ENCODE measurements around the gene CARNS1. TPM values are rescaled to one million over a fixed set of nuclear protein-coding genes. Genes with fewer than 3 reads are reported as not detected.

CARNS1 gene
- polyA plus RNA-seq, 3 donors from 2014 or later, result 1.9 to 3.4 (median 2.7) TPM

Other genes with a start within 250 kb of the CARNS1 start
- gene GRK2, start 149.2 kb upstream of the CARNS1 start, polyA plus RNA-seq, result 10 to 100 TPM; 15.2 to 25.9 (median 22.9) TPM
- gene ANKRD13D, start 126.4 kb upstream of the CARNS1 start, polyA plus RNA-seq, result 10 to 100 TPM; 12.4 to 26.7 (median 14.2) TPM
- gene SSH3, start 112.1 kb upstream of the CARNS1 start, polyA plus RNA-seq, result 1 to 10 TPM; 1.1 to 4.8 (median 2.3) TPM
- 100 to 1,000 TPM in 2 of 3 donors, 10 to 100 TPM in 1; 86.1 to 131 (median 118) TPM for gene POLD4, start 62.1 kb upstream of the CARNS1 start, polyA plus RNA-seq
- gene CLCF1, start 42.1 kb upstream of the CARNS1 start, polyA plus RNA-seq, result 1 to 10 TPM in 1 of 3 donors, under 1 TPM in 1, not detected in 1; 0.34 to 2.2 TPM
- gene RAD9A, start 23.7 kb upstream of the CARNS1 start, polyA plus RNA-seq, result 10 to 100 TPM; 10.2 to 12.8 (median 11.6) TPM
- gene PPP1CA, start 13.8 kb upstream of the CARNS1 start, polyA plus RNA-seq, result 1,000 to 10,000 TPM in 1 of 3 donors, 100 to 1,000 TPM in 2; 830 to 1,276 (median 950) TPM
- gene TBC1D10C, start 11.6 kb upstream of the CARNS1 start, polyA plus RNA-seq, result 100 to 1,000 TPM; 396 to 531 (median 451) TPM
- gene RPS6KB2, start 12.8 kb downstream of the CARNS1 start, polyA plus RNA-seq, result 10 to 100 TPM; 71.5 to 96.5 (median 74.9) TPM
- gene PTPRCAP, start 22.0 kb downstream of the CARNS1 start, polyA plus RNA-seq, result 1,000 to 10,000 TPM; 1,315 to 1,354 (median 1,351) TPM
- 10 to 100 TPM in 1 of 3 donors, 1 to 10 TPM in 2; 7.1 to 10.3 (median 9.2) TPM for gene CORO1B, start 27.8 kb downstream of the CARNS1 start, polyA plus RNA-seq
- 1 to 10 TPM in 1 of 3 donors, under 1 TPM in 1, not detected in 1; 0.23 to 2.5 TPM for gene GPR152, start 37.1 kb downstream of the CARNS1 start, polyA plus RNA-seq
- gene CABP4, start 39.7 kb downstream of the CARNS1 start, polyA plus RNA-seq, result 1 to 10 TPM in 1 of 3 donors, not detected in 2; 1.6 TPM
- gene TMEM134, start 53.6 kb downstream of the CARNS1 start, polyA plus RNA-seq, result 100 to 1,000 TPM; 154 to 255 (median 189) TPM
- 100 to 1,000 TPM; 130 to 163 (median 157) TPM for gene AIP, start 67.3 kb downstream of the CARNS1 start, polyA plus RNA-seq
- gene PITPNM1, start 89.7 kb downstream of the CARNS1 start, polyA plus RNA-seq, result 10 to 100 TPM in 2 of 3 donors, 1 to 10 TPM in 1; 3.6 to 29.2 (median 10.2) TPM
- 100 to 1,000 TPM; 190 to 301 (median 226) TPM for gene CDK2AP2, start 92.5 kb downstream of the CARNS1 start, polyA plus RNA-seq
- not detected for gene CABP2, start 107.8 kb downstream of the CARNS1 start, polyA plus RNA-seq
- 1,000 to 10,000 TPM in 1 of 3 donors, 100 to 1,000 TPM in 2; 898 to 1,247 (median 930) TPM for gene GSTP1, start 168.1 kb downstream of the CARNS1 start, polyA plus RNA-seq
- 100 to 1,000 TPM; 173 to 261 (median 195) TPM for gene NDUFV1, start 191.3 kb downstream of the CARNS1 start, polyA plus RNA-seq
- gene NUDT8, start 214.3 kb downstream of the CARNS1 start, polyA plus RNA-seq, result 10 to 100 TPM; 10.1 to 13.4 (median 12.3) TPM
- not detected for gene TBX10, start 224.1 kb downstream of the CARNS1 start, polyA plus RNA-seq
- gene ACY3, start 235.1 kb downstream of the CARNS1 start, polyA plus RNA-seq, result under 1 TPM in 2 of 3 donors, not detected in 1; 0.41 to 0.98 TPM